Stimulated activated CD4-positive, alpha-beta T cell treated with anti-CD3 and anti-CD28 coated beads, Interleukin-1b, Interleukin-23, amount 100 ng/mL, for 24 hours (primary cell): ENCODE measurements around the gene GAGE12D.
"Not testable (repeated sequence)": the region's sequence is repeated elsewhere in the genome, so short reads cannot be mapped to it uniquely, and the experiment has no call there.

Experiments used
- DNase-seq, 4 experiments: peaks; one replicate each; pipeline ENCODE4 v3.0.0-alpha.2; 2020; ENCODE audit warnings: low read depth in 4 of 4, low spot score in 1 of 4

Gene GAGE12D, protein sequence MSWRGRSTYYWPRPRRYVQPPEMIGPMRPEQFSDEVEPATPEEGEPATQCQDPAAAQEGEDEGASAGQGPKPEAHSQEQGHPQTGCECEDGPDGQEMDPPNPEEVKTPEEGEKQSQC

DNA sequence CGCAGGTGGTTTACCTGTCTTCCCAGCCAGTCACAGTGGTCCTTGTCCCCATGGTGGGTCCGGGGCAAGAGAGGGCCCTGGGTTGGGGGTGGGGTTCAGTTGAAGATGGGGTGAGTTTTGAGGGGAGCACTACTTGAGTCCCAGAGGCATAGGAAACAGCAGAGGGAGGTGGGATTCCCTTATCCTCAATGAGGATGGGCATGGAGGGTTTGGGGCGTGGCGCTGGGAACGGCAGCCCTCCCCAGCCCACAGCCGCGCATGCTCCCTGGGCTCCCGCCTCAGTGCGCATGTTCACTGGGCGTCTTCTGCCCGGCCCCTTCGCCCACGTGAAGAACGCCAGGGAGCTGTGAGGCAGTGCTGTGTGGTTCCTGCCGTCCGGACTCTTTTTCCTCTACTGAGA lies at the start of gene GAGE12D:
GAGE12D (plus strand) TSS at position 301 of the 400 bp plus-strand sequence. CDS start 1,155 bp downstream, outside the sequence.
- DNase-seq, result not testable (repeated sequence)

DNA sequence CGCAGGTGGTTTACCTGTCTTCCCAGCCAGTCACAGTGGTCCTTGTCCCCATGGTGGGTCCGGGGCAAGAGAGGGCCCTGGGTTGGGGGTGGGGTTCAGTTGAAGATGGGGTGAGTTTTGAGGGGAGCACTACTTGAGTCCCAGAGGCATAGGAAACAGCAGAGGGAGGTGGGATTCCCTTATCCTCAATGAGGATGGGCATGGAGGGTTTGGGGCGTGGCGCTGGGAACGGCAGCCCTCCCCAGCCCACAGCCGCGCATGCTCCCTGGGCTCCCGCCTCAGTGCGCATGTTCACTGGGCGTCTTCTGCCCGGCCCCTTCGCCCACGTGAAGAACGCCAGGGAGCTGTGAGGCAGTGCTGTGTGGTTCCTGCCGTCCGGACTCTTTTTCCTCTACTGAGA lies 9.7 kb upstream of the GAGE12D start, which contains the start of gene GAGE12C:
GAGE12C (plus strand) TSS at position 301 of the 400 bp plus-strand sequence. CDS start 1,155 bp downstream, outside the sequence.
- not testable (repeated sequence) for DNase-seq

DNA sequence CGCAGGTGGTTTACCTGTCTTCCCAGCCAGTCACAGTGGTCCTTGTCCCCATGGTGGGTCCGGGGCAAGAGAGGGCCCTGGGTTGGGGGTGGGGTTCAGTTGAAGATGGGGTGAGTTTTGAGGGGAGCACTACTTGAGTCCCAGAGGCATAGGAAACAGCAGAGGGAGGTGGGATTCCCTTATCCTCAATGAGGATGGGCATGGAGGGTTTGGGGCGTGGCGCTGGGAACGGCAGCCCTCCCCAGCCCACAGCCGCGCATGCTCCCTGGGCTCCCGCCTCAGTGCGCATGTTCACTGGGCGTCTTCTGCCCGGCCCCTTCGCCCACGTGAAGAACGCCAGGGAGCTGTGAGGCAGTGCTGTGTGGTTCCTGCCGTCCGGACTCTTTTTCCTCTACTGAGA lies 9.5 kb downstream of the GAGE12D start, which contains the start of gene GAGE12E:
GAGE12E (plus strand) TSS at position 301 of the 400 bp plus-strand sequence. CDS start 1,155 bp downstream, outside the sequence.
- DNase-seq, result not testable (repeated sequence)

DNA sequence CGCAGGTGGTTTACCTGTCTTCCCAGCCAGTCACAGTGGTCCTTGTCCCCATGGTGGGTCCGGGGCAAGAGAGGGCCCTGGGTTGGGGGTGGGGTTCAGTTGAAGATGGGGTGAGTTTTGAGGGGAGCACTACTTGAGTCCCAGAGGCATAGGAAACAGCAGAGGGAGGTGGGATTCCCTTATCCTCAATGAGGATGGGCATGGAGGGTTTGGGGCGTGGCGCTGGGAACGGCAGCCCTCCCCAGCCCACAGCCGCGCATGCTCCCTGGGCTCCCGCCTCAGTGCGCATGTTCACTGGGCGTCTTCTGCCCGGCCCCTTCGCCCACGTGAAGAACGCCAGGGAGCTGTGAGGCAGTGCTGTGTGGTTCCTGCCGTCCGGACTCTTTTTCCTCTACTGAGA lies 19.0 kb downstream of the GAGE12D start, which contains the start of gene GAGE12F:
GAGE12F (plus strand) TSS at position 301 of the 400 bp plus-strand sequence. CDS start 1,155 bp downstream, outside the sequence.
- not testable (repeated sequence) for DNase-seq

DNA sequence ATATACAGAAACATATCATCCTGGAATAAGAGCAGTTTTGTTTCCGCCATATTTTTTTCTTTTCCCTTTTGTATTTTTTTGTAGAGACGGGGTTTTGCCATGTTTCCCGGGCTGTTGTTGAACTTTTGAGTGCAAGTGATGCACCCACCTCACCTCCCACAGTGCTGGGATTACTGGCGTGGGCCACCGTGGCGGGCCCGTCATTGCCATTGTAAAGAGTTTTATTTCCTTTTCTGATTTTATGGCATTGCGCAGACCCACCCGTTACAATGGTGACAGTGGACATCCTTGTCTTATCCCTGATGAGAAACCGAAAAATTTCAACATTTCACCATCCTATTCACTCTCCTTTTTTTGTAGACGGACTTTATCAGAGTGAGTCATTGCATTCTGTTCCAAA lies 27.2 kb downstream of the GAGE12D start:
- DNase-seq, result not testable (repeated sequence)

DNA sequence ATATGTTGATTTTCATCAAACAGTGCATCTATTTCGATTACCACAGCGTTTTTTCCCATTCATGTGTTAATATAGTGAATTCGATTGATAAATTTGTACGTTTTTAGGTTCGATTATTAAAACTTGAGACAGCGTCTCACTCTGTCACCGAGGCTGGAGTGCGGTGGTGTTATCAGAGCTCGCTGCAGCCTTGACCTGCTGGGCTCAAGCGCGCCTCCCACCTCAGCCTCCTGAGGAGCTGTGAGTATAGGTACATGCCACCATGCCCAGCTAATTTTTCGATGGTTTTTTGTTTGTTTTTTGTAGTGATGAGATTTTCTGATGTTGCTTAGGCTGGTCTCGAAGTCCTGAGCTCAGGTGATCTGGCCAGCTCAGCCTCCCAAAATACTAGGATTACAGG lies 27.6 kb downstream of the GAGE12D start:
- DNase-seq, result not testable (repeated sequence)

DNA sequence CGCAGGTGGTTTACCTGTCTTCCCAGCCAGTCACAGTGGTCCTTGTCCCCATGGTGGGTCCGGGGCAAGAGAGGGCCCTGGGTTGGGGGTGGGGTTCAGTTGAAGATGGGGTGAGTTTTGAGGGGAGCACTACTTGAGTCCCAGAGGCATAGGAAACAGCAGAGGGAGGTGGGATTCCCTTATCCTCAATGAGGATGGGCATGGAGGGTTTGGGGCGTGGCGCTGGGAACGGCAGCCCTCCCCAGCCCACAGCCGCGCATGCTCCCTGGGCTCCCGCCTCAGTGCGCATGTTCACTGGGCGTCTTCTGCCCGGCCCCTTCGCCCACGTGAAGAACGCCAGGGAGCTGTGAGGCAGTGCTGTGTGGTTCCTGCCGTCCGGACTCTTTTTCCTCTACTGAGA lies 28.6 kb downstream of the GAGE12D start, which contains the start of gene GAGE12G:
GAGE12G (plus strand) TSS at position 301 of the 400 bp plus-strand sequence. CDS start 1,155 bp downstream, outside the sequence.
- not testable (repeated sequence) for DNase-seq

DNA sequence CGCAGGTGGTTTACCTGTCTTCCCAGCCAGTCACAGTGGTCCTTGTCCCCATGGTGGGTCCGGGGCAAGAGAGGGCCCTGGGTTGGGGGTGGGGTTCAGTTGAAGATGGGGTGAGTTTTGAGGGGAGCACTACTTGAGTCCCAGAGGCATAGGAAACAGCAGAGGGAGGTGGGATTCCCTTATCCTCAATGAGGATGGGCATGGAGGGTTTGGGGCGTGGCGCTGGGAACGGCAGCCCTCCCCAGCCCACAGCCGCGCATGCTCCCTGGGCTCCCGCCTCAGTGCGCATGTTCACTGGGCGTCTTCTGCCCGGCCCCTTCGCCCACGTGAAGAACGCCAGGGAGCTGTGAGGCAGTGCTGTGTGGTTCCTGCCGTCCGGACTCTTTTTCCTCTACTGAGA lies 38.1 kb downstream of the GAGE12D start, which contains the start of gene GAGE12H:
GAGE12H (plus strand) TSS at position 301 of the 400 bp plus-strand sequence. CDS start 1,155 bp downstream, outside the sequence.
- not testable (repeated sequence) for DNase-seq

DNA sequence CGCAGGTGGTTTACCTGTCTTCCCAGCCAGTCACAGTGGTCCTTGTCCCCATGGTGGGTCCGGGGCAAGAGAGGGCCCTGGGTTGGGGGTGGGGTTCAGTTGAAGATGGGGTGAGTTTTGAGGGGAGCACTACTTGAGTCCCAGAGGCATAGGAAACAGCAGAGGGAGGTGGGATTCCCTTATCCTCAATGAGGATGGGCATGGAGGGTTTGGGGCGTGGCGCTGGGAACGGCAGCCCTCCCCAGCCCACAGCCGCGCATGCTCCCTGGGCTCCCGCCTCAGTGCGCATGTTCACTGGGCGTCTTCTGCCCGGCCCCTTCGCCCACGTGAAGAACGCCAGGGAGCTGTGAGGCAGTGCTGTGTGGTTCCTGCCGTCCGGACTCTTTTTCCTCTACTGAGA lies 47.7 kb downstream of the GAGE12D start, which contains the start of gene GAGE2A:
GAGE2A (plus strand) TSS at position 301 of the 400 bp plus-strand sequence. CDS start 1,155 bp downstream, outside the sequence.
- not testable (repeated sequence) for DNase-seq

DNA sequence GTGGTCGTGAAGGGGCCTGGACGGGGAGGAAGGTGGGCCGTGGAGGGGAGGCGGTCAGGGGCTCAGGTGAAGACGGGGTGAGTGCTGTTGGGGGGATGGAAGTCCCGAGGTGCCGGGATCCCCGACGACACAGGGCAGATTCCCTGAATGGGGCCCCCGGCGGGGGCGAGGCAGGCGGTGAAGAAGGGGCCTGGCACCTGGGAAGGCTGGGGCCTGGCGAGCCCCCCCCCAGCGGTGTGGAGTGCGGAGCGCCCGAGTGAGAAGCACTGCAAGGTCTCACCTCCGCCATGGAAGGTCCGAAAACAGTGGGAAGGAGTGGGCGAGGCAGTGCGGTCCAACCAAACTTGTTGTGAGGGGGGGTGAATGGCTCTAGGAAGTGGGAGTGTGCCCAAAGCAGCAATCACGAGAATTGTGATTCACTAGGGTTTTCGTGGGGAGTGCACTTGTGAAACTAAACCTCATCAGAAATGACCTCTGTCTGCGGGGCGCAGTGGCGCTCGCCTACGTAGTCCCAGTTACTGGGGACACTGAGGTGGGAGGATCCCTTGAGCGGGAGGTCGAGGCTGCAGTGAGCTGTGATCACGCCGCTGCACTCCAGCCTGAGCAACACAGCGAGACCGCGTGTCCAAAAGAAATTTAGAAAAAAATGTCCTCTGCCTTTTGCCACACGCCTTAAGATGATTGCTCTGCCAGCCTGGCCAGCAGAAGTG lies 48.4 kb downstream of the GAGE12D start:
- DNase-seq, result not testable (repeated sequence)

DNA sequence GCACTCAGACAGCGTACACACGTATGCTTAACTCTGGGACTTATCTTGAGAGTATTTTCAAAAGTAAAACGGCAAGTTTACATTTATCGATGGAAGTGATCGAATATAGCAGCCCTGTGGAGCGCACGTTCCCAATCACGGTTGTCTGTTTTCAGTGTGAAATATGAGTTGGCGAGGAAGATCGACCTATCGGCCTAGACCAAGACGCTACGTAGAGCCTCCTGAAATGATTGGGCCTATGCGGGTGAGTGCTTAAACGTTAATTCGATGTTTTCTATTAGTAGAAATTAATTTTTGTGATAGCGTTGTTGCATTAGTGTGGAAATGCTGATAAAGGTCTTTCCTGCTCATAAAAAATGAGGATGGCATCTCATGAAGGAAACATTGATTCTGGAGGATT lies 49.0 kb downstream of the GAGE12D start:
- not testable (repeated sequence) for DNase-seq
